GM21619 (cell line): ENCODE results near the gene THUMPD3.

Experiments used
- ATAC-seq: cut with Tn5 transposase; IDR thresholded peaks from one replicate; pipeline ENCODE4 v1.9.1; 2021; ENCODE audit not compliant: unreplicated experiment

THUMPD3 gene

DNA sequence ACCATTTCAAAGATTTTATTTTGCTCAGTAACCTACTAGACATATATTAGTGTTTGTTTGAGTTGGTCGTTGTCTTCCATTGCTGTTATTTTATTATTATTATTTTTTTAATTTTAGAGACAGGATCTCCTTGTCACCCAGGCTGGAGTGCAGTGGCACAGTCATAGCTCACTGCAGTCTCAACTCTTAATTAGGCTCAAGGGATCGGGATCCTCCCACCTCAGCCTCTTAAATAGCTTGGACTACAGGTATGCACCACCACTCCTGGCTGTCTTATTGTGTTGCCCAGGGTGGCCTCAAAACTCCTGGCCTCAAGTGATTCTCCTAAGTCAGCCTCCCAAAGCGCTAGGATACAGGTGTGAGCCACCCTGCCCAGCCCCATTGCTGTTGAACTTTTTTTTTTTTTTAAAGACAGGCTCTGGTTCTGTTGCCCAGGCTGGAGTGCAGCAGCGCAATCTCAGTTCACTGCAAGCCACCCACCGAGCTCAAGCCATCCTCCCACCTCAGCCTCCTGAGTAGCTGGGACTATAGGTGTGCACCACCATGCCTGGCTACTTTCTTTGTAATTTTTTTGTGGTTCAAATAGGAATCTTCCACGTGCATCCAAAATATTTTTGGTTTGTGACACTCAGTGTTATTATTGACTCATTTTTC is 52.8 kb downstream of the THUMPD3 start:
- ATAC-seq: no peak

DNA sequence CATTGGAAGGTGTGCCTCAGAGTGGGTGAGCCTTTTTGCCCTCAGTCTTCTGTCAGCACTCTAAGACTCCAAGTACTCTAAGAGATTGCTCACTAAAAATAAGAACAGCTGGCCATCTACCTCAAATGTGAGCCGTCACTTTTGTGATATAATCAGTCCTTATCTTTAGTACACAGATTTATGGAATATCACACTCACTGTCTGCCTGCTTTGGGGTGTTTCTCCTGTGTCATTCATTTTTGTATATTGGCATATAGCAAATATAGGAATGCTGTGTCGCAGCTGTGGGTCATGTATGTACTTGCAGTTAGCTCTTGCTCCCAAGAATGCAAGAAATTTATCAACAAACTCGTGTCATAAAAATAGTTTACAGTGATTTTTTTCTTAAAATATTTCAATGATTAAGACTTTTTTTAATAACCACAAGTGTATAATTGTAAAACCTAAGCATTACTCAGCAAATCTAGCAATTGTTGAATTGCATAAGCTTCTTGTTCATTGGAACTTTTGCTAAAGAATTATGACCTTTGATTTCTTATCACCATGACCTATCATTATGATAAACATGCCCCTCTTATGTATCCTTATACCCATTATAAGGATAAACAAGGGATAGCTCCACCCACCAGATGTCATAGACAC is 53.4 kb downstream of the THUMPD3 start:
- ATAC-seq: no peak

DNA sequence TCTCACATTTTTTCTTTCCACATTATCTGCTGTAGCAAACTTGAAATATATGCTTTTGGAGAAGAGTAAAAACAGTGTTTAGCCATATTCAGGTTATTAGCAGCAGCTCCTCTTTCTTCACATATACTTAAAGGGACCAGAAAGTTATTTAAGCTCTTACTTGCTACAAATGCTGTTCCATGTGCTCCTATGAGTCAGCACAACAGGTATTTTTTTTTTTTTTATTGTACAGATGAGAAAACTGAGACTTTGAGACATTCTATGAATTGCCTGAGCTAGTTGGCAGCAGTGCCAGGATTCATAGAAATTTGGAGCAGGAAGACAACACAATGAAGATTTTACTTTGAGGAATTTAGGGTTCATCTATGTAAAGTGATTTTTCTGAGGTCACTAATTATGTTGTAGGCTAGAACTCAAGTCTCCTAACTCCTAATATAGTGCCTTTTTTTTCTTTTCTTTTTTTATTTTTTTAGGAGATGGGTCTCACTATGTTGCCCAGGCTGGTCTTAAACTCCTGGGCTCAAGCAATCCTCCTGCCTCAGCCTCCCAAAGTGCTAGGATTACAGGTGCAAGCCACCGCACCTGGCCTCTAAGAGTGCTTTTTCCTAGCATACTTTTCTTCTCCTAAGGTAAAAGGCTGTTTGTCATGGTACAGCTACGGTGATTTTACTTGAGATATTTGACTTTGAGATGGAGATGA is 58.1 kb downstream of the THUMPD3 start:
- ATAC-seq: no peak

DNA sequence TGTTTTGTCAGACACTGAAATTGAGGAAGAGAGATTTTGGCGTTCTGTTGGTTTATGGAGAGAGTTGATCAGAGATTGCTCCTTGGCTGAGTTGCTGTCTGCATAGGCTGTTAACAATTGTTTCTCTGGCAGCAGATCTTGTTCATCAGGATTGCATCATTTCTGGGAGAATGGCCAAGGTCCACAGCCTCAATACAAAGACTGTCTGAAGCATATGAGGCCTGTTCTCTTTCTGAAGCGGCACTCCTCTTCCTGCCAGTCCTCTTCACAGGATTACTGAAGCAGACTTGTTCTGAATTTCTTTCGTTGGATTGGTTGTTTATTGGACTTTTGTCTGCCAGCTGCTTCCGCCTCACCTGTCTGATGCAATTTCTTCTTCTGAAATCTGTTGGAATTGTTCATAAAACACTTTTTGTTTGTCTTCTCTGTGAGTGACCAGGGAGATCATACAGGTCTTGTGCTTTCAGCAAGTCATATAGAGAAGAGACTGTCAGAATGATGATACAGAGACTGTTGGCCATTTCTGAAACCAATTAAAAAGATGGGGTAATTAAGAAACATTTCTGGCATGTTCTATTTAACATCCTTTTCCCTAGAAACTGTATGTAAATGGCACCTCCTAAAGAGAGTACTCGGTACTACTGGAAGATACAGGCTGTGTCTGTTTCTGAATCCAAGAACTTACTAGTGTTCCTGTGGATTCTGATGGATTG is 60.0 kb downstream of the THUMPD3 start:
- no peak for ATAC-seq

DNA sequence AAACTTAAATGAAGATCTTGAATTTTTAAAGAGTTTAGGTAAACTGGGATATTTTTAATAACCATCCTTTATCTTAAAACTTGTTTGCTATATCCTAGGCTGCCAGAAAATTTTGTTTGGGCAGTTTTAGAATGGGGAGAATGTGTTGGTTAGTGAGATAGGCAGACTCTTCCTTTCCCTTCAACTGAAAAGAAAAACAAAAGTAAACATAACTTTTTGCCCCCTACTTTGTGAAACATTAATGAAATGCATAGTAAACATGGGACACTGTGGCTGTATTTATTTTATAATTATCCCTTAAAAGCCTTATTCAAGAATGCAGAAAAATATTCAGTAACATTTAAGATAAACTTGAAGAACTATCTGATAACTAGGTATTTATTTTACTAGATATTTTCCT is 65.6 kb downstream of the THUMPD3 start:
- no peak for ATAC-seq

DNA sequence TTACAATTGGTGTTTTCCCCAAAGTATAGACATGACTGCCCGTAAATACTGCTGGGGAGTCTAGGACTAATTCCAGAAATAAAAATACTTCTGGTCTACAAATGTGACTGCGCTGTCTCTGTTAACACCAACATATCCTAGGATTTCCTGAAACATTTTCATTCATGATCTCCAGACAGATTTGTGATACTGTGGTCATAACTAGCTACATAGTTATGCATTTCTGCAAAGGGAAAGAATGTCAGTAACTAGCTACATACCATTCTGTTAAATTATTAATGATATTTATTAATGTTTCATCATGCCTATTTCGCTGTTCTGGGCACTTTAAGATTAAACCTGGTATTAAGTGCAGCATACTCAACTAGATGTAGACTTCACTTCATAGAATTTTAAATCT is 67.9 kb downstream of the THUMPD3 start:
- no peak for ATAC-seq

DNA sequence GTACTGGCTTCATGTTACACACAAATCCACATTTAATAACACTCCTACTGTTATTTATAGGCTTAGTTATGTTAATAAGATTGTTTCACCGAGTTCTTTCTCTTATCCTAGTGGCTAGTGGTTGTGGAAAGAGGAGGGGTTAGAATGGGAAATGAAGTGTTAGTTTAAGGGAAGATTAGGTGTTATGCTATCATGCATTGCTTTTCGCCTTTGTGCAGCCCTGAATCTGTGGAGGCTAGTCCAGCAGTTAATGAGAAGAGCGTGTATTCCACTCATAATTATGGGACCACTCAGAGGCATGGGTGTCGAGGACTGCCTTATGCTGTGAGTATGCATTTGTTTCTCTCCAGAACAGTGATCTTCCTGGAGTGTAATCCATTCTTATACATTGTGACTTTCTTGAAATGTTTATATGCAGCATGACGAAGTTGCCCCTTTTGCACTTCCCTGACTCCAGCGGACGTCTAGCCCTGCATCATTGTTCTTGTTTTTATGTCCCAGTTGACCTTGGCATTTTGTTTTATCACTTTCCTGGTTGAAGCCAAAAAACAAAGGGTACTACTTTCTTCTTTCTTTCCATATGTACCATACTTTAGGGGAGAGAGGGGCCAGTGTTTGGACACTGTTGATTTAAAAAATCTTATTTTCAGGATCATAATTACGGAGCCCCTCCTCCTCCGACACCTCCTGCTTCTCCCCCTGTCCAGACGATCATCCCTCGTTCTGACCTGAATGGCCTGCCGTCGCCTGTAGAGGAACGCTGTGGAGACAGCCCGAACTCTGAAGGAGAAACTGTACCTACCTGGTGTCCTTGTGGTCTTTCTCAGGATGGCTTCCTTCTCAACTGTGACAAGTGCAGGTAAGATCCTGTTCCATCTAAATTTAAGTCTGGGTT is 71.0 kb downstream of the THUMPD3 start:
- ATAC-seq: no peak

DNA sequence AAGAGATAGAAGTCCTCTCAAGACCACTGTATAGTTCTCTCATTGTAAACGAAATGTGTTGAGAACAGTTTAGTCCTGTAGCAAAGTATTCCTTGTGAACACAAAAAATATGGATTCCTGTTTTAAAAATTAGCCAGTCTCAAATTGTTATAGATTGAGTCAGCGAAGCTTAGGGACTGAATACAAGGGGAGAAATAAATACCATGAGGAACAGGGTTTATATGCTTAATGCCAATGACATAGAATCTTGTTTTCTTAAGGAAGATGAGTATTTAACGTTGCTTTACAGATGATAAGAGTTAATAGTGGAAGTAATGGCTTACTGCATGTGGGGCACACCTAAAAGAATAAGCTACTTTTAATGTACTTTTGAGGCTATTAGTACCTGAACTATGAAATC is 72.5 kb downstream of the THUMPD3 start:
- ATAC-seq: no peak
